Upper lobe of left lung (tissue), 6 donors: Measurements from ENCODE around the gene CCL19. TPM values are rescaled to one million over a fixed set of nuclear protein-coding genes. Genes with fewer than 3 reads are reported as not detected.

ENCODE experiments used
- ATAC-seq, 2 donors: fragments of 200-7000 bp; cut with Tn5 transposase; one replicate each; pipeline ENCODE4 v1.9.1; 2022; ENCODE audit warnings: mild to moderate bottlenecking in 2 of 2, moderate library complexity in 2 of 2; ENCODE audit not compliant: low FRiP score in 2 of 2
- DNase-seq, 2 donors: peaks; one replicate each; pipeline ENCODE4 v3.0.0-alpha.2; 2019 to 2020
- H3K27ac ChIP-seq, 4 donors: fragments of 200-600 bp; sonication (generic); one replicate each; pipeline ENCODE4 v1.5.1; 2016 to 2019
- H3K27me3 ChIP-seq, 4 donors: fragments of 200-600 bp; sonication (generic); one replicate each; pipeline ENCODE4 v1.5.1; 2017 to 2019
- H3K36me3 ChIP-seq, 4 donors: fragments of 200-600 bp; sonication (generic); one replicate each; pipeline ENCODE4 v1.5.1; 2016 to 2019
- H3K4me1 ChIP-seq, 4 donors: fragments of 200-600 bp; sonication (generic); one replicate each; pipeline ENCODE4 v1.5.1; 2018 to 2019
- H3K4me3 ChIP-seq, 4 donors: fragments of 200-600 bp; sonication (generic); one replicate each; pipeline ENCODE4 v1.5.1; 2017 to 2019; ENCODE audit warnings: mild to moderate bottlenecking in 2 of 4, moderate library complexity in 1 of 4
- H3K9me3 ChIP-seq, 4 donors: fragments of 200-600 bp; sonication (generic); one replicate each; pipeline ENCODE4 v1.5.1; 2018 to 2019
- EP300 ChIP-seq, 4 donors: sonication (generic); formaldehyde crosslinking; IDR thresholded peaks; one replicate each; pipeline ENCODE4 v1.5.1; 2017; ENCODE audit warnings: antibody characterized with exemption in 4 of 4, control low read depth in 2 of 4
- POLR2A ChIP-seq, 4 donors: fragments of 450-650 bp; IDR thresholded peaks; one replicate each; pipeline ENCODE4 v1.5.1; 2016 to 2017; ENCODE audit warnings: antibody characterized with exemption in 4 of 4, mild to moderate bottlenecking in 2 of 4
- POLR2AphosphoS5 ChIP-seq, 2 donors: sonication (generic); formaldehyde crosslinking; IDR thresholded peaks; one replicate each; pipeline ENCODE4 v1.5.1; 2017; ENCODE audit warnings: antibody characterized with exemption in 2 of 2
- WGBS, 2 donors: methylation state at CpG; one replicate each; pipeline ENCODE4 v1.1.5; 2017 to 2018; 5-methylcytosine and 5-hydroxymethylcytosine counted together
- total RNA-seq, 6 donors: library from RNA; depleted of rRNA in 4 of 6; stranded (reverse); fragments of >200 nt in 4 of 6; gene quantifications; one replicate each; pipeline versions ENCODE4 v1.1.0 to v1.2.1, GENCODE V29; 2016 to 2021
- TF ChIP-seq, protein P1 (sequence below), 6 experiments: fragments of 450-650 bp in 4 of 6; fragments of 200-600 bp in 2 of 6; sonication (generic) in 2 of 6; IDR thresholded peaks; one replicate each; pipeline ENCODE4 v1.5.1; 2016 to 2019; ENCODE audit warnings: antibody characterized with exemption in 6 of 6
- donor health status: DM: no; HTN: no; CAD: no; lungs with moderate emphysema.
- donor health status: DM: no; HTN: yes; CAD: no; lungs with severe emphysema.

The CCL19 gene
- total RNA-seq, 6 donors from 2014 or later, result 2.0 to 5.2 (median 5.2) TPM; not detected in 3

DNA sequence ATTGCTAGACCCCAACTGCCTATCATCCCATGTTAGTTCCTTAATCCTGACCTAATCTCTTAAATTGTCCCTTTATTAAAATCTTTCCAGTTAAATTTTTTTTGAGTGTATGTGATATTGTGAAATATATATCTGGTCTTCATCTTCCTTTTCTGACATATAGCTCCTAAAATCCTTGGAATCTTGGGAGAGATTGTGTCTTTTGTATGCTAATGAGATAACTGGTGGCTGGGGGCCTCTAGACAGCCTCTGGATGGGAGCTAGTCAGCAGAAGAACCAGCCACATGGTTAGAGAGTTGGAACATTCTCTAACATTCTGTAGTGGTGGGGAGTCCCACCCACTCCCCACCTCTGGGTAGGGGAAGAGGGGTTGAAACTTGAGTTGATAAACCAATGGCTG lies 3.7 kb upstream of the CCL19 start:
- Histone ChIP-seq H3K36me3 (no peaks in the 10 kb centered on the region), H3K27ac (no peak overlapping the region), H3K4me3 (no peak overlapping the region), H3K27me3 (no peaks in the 10 kb centered on the region), H3K9me3 (no peaks in the 10 kb centered on the region), H3K4me1 (peaks cover 0 to 7% (median 3%) of the 10 kb centered on the region in 4 donors)
- ATAC-seq (no peak), DNase-seq (no peak)
- no peak for TF ChIP-seq EP300 (IDR thresholded peaks at IDR 0.05)
- TF ChIP-seq, protein P1, sequence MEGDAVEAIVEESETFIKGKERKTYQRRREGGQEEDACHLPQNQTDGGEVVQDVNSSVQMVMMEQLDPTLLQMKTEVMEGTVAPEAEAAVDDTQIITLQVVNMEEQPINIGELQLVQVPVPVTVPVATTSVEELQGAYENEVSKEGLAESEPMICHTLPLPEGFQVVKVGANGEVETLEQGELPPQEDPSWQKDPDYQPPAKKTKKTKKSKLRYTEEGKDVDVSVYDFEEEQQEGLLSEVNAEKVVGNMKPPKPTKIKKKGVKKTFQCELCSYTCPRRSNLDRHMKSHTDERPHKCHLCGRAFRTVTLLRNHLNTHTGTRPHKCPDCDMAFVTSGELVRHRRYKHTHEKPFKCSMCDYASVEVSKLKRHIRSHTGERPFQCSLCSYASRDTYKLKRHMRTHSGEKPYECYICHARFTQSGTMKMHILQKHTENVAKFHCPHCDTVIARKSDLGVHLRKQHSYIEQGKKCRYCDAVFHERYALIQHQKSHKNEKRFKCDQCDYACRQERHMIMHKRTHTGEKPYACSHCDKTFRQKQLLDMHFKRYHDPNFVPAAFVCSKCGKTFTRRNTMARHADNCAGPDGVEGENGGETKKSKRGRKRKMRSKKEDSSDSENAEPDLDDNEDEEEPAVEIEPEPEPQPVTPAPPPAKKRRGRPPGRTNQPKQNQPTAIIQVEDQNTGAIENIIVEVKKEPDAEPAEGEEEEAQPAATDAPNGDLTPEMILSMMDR (IDR thresholded peaks at IDR 0.05), result no peak
- TF ChIP-seq POLR2AphosphoS5 (IDR thresholded peaks at IDR 0.05), result no peak
- no peak for TF ChIP-seq POLR2A (IDR thresholded peaks at IDR 0.05)

DNA sequence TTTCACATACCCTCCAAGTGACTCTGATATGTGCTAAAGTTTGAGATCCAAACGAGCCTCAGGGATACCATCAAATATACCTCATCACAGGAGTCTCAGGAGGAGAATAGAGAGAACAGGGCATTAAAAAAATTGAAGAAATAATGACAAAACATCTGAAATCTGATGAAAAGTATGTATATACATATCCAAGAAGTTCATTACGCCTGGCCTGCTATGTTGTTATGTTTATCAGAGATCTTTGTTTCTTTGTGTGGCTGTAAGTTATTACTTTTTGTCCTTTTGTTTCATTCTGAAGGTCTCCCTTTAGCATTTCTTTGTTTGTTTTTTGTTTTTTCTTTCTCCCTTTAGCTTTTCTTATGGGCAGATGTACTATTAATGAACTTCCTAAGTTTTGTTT lies 2.5 kb upstream of the CCL19 start:
- peaks cover 0 to 7% (median 3%) of the 10 kb centered on the region in 4 donors for H3K4me1 ChIP-seq
- H3K9me3 ChIP-seq, result no peaks in the 10 kb centered on the region
- TF ChIP-seq, protein P1 (IDR thresholded peaks at IDR 0.05), result no peak
- TF ChIP-seq EP300 (IDR thresholded peaks at IDR 0.05), result no peak
- DNase-seq (no peak), ATAC-seq (no peak)
- no peak overlapping the region for H3K4me3 ChIP-seq
- WGBS, 2 donors, result 68 to 79% methylated on average over 2 of the region's 2 CpGs
- no peaks in the 10 kb centered on the region for H3K27me3 ChIP-seq
- no peaks in the 10 kb centered on the region for H3K36me3 ChIP-seq
- H3K27ac ChIP-seq, result no peak overlapping the region

DNA sequence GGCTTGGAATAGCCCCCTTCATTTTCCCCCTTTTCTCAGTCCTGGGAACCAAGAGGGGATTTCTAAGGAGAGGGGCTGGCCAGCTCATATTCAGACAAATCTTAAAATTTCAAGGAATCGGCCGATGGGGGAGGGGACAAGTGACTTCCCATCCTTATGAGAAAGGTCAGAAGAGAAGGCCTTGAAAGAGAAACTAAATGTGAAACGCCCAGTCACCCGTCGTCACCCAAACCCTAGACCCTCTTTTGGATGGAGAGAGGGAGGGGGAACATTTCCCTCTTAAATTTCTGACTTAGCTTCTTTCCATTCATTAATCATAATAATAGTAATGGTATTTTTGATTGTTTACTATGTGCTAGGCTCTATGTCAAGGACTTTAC lies 850 bp upstream of the CCL19 start:
- H3K27me3 ChIP-seq, result no peaks in the 10 kb centered on the region
- peaks cover 0 to 12% (median 3%) of the 10 kb centered on the region in 4 donors for H3K4me1 ChIP-seq
- DNase-seq (no peak), ATAC-seq (no peak)
- no peak overlapping the region for H3K27ac ChIP-seq
- no peak overlapping the region for H3K4me3 ChIP-seq
- WGBS, 2 donors, result 69 to 76% methylated on average over 5 of the region's 5 CpGs
- H3K9me3 ChIP-seq, result no peaks in the 10 kb centered on the region
- no peak for TF ChIP-seq EP300 (IDR thresholded peaks at IDR 0.05)
- TF ChIP-seq, protein P1 (IDR thresholded peaks at IDR 0.05), result no peak
- H3K36me3 ChIP-seq, result no peaks in the 10 kb centered on the region

DNA sequence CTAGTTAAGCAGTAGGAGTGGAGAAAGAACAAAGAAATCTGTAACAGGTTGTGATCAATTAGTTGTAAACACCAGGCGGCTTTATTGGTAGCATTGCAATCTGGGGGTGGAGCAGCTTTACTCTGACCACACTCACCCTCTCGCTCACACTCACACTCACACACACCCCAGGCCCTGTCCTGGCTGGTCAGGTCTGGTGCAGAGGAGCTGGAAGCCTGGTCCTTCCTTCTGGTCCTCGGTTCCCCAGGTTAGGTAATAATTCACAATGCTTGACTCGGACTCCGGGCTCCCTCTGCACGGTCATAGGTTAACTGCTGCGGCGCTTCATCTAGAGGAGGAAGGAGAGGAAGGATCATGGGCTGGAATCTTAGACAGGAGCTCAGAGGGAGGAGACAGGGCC lies 1.6 kb downstream of the CCL19 start:
- Histone ChIP-seq H3K4me1 (peaks cover 0 to 12% (median 3%) of the 10 kb centered on the region in 4 donors), H3K36me3 (no peaks in the 10 kb centered on the region), H3K9me3 (no peaks in the 10 kb centered on the region), H3K27ac (no peak overlapping the region), H3K27me3 (no peaks in the 10 kb centered on the region), H3K4me3 (no peak overlapping the region)
- TF ChIP-seq POLR2AphosphoS5 (IDR thresholded peaks at IDR 0.05) (no peak), EP300 (IDR thresholded peaks at IDR 0.05) (no peak), POLR2A (IDR thresholded peaks at IDR 0.05) (no peak)
- TF ChIP-seq, protein P1 (IDR thresholded peaks at IDR 0.05), result no peak
- DNase-seq (no peak), ATAC-seq (no peak)
- WGBS, 2 donors, result 88 to 89% methylated on average over 8 of the region's 8 CpGs

DNA sequence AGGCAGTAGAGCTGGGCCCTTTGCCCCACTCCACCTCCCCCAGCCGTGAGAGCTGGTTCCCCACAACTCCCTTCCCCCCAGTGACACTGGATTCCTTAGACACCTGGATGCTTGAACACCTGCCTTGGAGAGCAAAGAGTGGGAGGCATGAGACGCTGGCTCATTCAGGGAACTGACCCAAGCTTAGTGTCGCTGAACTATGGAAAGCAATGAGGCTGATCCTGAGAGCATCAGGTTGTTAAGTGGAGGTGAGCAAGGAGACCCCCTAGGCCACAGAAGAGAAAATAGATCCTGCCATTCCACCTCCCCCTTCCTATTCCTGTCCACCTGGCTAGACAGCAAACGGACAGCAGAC lies 2.0 kb downstream of the CCL19 start:
- TF ChIP-seq EP300 (IDR thresholded peaks at IDR 0.05), result no peak
- no peak for TF ChIP-seq POLR2A (IDR thresholded peaks at IDR 0.05)
- TF ChIP-seq POLR2AphosphoS5 (IDR thresholded peaks at IDR 0.05), result no peak
- TF ChIP-seq, protein P1 (IDR thresholded peaks at IDR 0.05), result no peak
- H3K9me3 ChIP-seq, result no peaks in the 10 kb centered on the region
- no peaks in the 10 kb centered on the region for H3K36me3 ChIP-seq
- H3K27me3 ChIP-seq, result no peaks in the 10 kb centered on the region
- WGBS, 2 donors, result 81 to 93% methylated on average over 4 of the region's 4 CpGs
- ATAC-seq (no peak), DNase-seq (no peak)
- H3K27ac ChIP-seq, result no peak overlapping the region
- H3K4me1 ChIP-seq, result peaks cover 0 to 12% (median 3%) of the 10 kb centered on the region in 4 donors
- H3K4me3 ChIP-seq, result no peak overlapping the region
